Spleen (tissue), 11 donors: Measurements from ENCODE around the gene ABCA2. TPM values are rescaled to one million over a fixed set of nuclear protein-coding genes. Genes with fewer than 3 reads are reported as not detected.

Experiments used
- DNase-seq: peaks from one replicate; pipeline ENCODE4 v3.0.0-alpha.2; 2020
- H3K27ac ChIP-seq, 8 donors: fragments of 200-600 bp; sonication (generic) in 7 of 8; 1 replicate in 4 of 8; 2 replicates in 4 of 8; pipeline versions ENCODE4 v1.5.0 to v1.8.0; 2016 to 2021; ENCODE audit warnings: inconsistent platforms in 4 of 8, mild to moderate bottlenecking in 4 of 8, moderate library complexity in 1 of 8
- H3K27me3 ChIP-seq, 7 donors: fragments of 200-600 bp; sonication (generic) in 6 of 7; replicated peaks in 1 of 7; 1 replicate in 4 of 7; 2 replicates in 3 of 7; pipeline versions ENCODE4 v1.5.0 to v1.8.0; 2016 to 2021; ENCODE audit warnings: inconsistent platforms in 3 of 7, mild to moderate bottlenecking in 1 of 7
- H3K36me3 ChIP-seq, 6 donors: fragments of 200-600 bp; sonication (generic) in 5 of 6; 1 replicate in 4 of 6; 2 replicates in 2 of 6; pipeline versions ENCODE4 v1.5.0 to v1.8.0; 2016 to 2021; ENCODE audit warnings: inconsistent platforms in 2 of 6
- H3K4me1 ChIP-seq, 6 donors: fragments of 200-600 bp; sonication (generic) in 5 of 6; 1 replicate in 3 of 6; 2 replicates in 3 of 6; pipeline versions ENCODE4 v1.5.0 to v1.8.0; 2016 to 2021; ENCODE audit warnings: inconsistent platforms in 3 of 6
- H3K4me3 ChIP-seq, 8 donors: fragments of 200-600 bp; sonication (generic) in 7 of 8; 1 replicate in 4 of 8; 2 replicates in 4 of 8; pipeline versions ENCODE4 v1.5.0 to v1.8.0; 2016 to 2021; ENCODE audit warnings: inconsistent platforms in 4 of 8, mild to moderate bottlenecking in 4 of 8, moderate library complexity in 2 of 8
- H3K9me3 ChIP-seq, 8 donors: fragments of 200-600 bp; sonication (generic) in 7 of 8; 1 replicate in 4 of 8; 2 replicates in 4 of 8; pipeline versions ENCODE4 v1.5.0 to v1.8.0; 2016 to 2021; ENCODE audit warnings: inconsistent platforms in 4 of 8
- CTCF ChIP-seq, 11 experiments: fragments of 200-600 bp in 7 of 11; fragments of 450-650 bp in 4 of 11; sonication (generic) in 4 of 11; IDR thresholded peaks in 8 of 11; conservative IDR thresholded peaks in 3 of 11; 1 replicate in 7 of 11; 2 replicates in 4 of 11; pipeline versions ENCODE4 v1.4.0 to v1.8.0; 2016 to 2021; ENCODE audit warnings: antibody characterized with exemption in 11 of 11, inconsistent platforms in 4 of 11, mild to moderate bottlenecking in 1 of 11
- POLR2A ChIP-seq, 3 donors: fragments of 450-650 bp; IDR thresholded peaks; one replicate each; pipeline ENCODE4 v1.5.1; 2017; ENCODE audit warnings: antibody characterized with exemption in 3 of 3, mild to moderate bottlenecking in 1 of 3
- POLR2AphosphoS5 ChIP-seq, 3 donors: sonication (generic); formaldehyde crosslinking; IDR thresholded peaks; one replicate each; pipeline ENCODE4 v1.5.1; 2017; ENCODE audit warnings: antibody characterized with exemption in 3 of 3
- WGBS, 5 donors: extraction: QIAGEN DNeasy Blood & Tissue Kit in 3 of 5; methylation state at CpG; one replicate each; pipeline versions ENCODE4 v1.1.5 to v1.1.7; 2013 to 2018; 5-methylcytosine and 5-hydroxymethylcytosine counted together
- intact Hi-C: fragments of 100-400 bp; cut with DNase I; formaldehyde crosslinking; loops from one replicate; pipeline ENCODE4 v1.15.0; 2023; ENCODE audit warnings: low total_unique reads
- polyA plus RNA-seq, 3 donors: library from polyadenylated mRNA; stranded (reverse); fragments of 200-250 nt; gene quantifications; one replicate each; pipeline ENCODE4 v1.2.1, GENCODE V29; 2013
- total RNA-seq, 7 donors: library from RNA; depleted of rRNA in 3 of 7; stranded (reverse); fragments of >200 nt in 3 of 7; fragmentation: NEBNext Ultra II Directional in 4 of 7; extraction: Animal tissue kit (Norgen Biotek cat#: 25700) in 4 of 7; gene quantifications; one replicate each; pipeline versions ENCODE4 v1.1.0 to v1.2.1, GENCODE V29; 2016 to 2021
- donor health status: healthy with polysubstance abuse.
- donor health status: DM: no; HTN: no; CAD: no; lungs with moderate emphysema.
- donor health status: DM: no; HTN: no; CAD: no.
- donor health status: Bipolar disorder and iron deficiency.
- donor health status: healthy.
- donor health status: DM: no; HTN: no; CAD: no.
- donor health status: DM: yes; HTN: yes; CAD: no.

ABCA2 gene
- total and polyA plus RNA-seq, 10 donors: 11.9 to 97.5 (median 53.2) TPM

- Histone ChIP-seq H3K27me3 (peaks cover 0 to 56% (median 9%) of the 10 kb centered on the region in 7 donors), H3K36me3 (no peaks in the 10 kb centered on the region), H3K27ac (peak within 1 kb of the TSS; percentile 60 to 84 (median 76)), H3K4me1 (peaks cover 22 to 97% (median 71%) of the 10 kb centered on the region in 6 donors), H3K9me3 (no peaks in the 10 kb centered on the region), H3K4me3 (peak within 1 kb of the TSS; percentile 29 to 69 (median 40))
- no peak for DNase-seq
- peak; percentile 45 to 77 (median 71) for TF ChIP-seq POLR2AphosphoS5 (IDR thresholded peaks at IDR 0.05)
- no peak for TF ChIP-seq CTCF (IDR thresholded peaks at IDR 0.05 in 8 of 11, conservative IDR thresholded peaks at IDR 0.05 in 3 of 11)
- intact Hi-C loops: no loop called here
- 57 to 100% (median 63%) methylated on average over 2 to 10 of the region's 10 CpGs for WGBS, 5 donors
Observed at GRCh38 chr9:136977223-136977622, 50.8 kb downstream of the ABCA2 start, which contains the start of gene PTGDS. TSS of gene PTGDS (plus strand) at chr9:136977504. CDS start at chr9:136977579, 75 bp downstream.

- Histone ChIP-seq H3K4me1 (peaks cover 19 to 92% (median 63%) of the 10 kb centered on the region in 6 donors), H3K36me3 (no peaks in the 10 kb centered on the region), H3K4me3 (peak overlapping the region in 6 of 8 donors; percentile 4 to 35 (median 12)), H3K9me3 (no peaks in the 10 kb centered on the region), H3K27me3 (peaks cover 0 to 47% (median 9%) of the 10 kb centered on the region in 7 donors), H3K27ac (peak overlapping the region; percentile 55 to 84 (median 76))
- intact Hi-C loops: no loop called here
- peak in 2 of 3 donors; percentile 48 to 67 for TF ChIP-seq POLR2AphosphoS5 (IDR thresholded peaks at IDR 0.05)
- peak in 10 of 11 experiments; percentile 14 to 61 (median 40) for TF ChIP-seq CTCF (IDR thresholded peaks at IDR 0.05 in 8 of 11, conservative IDR thresholded peaks at IDR 0.05 in 3 of 11)
- no peak for TF ChIP-seq POLR2A (IDR thresholded peaks at IDR 0.05)
- DNase-seq: peak; percentile 86
- WGBS, 5 donors: 5 to 30% (median 15%) methylated on average over 7 to 14 of the region's 14 CpGs
Observed at GRCh38 chr9:136975644-136976043, 52.4 kb downstream of the ABCA2 start.

- H3K4me3 ChIP-seq: peak overlapping the region in 4 of 8 donors; percentile 4 to 35 (median 16)
- no peaks in the 10 kb centered on the region for H3K36me3 ChIP-seq
- H3K27ac ChIP-seq: peak overlapping the region; percentile 55 to 84 (median 76)
- intact Hi-C loops: no loop called here
- no peaks in the 10 kb centered on the region for H3K9me3 ChIP-seq
- H3K4me1 ChIP-seq: peaks cover 19 to 86% (median 60%) of the 10 kb centered on the region in 6 donors
- peaks cover 0 to 46% (median 9%) of the 10 kb centered on the region in 7 donors for H3K27me3 ChIP-seq
- WGBS, 5 donors: 33 to 69% (median 48%) methylated on average over 3 to 15 of the region's 15 CpGs
- no peak for DNase-seq
- TF ChIP-seq POLR2AphosphoS5 (IDR thresholded peaks at IDR 0.05) (peak; percentile 38 to 81 (median 76)), CTCF (IDR thresholded peaks at IDR 0.05 in 8 of 11, conservative IDR thresholded peaks at IDR 0.05 in 3 of 11) (no peak), POLR2A (IDR thresholded peaks at IDR 0.05) (no peak)
Observed at GRCh38 chr9:136974817-136975535, 53.1 kb downstream of the ABCA2 start.
